GM18861 (cell line): Measurements from ENCODE around the gene MYO7A.

Source experiments
- ATAC-seq: cut with Tn5 transposase; IDR thresholded peaks from one replicate; pipeline ENCODE4 v1.9.1; 2021; ENCODE audit not compliant: unreplicated experiment

The MYO7A gene

DNA sequence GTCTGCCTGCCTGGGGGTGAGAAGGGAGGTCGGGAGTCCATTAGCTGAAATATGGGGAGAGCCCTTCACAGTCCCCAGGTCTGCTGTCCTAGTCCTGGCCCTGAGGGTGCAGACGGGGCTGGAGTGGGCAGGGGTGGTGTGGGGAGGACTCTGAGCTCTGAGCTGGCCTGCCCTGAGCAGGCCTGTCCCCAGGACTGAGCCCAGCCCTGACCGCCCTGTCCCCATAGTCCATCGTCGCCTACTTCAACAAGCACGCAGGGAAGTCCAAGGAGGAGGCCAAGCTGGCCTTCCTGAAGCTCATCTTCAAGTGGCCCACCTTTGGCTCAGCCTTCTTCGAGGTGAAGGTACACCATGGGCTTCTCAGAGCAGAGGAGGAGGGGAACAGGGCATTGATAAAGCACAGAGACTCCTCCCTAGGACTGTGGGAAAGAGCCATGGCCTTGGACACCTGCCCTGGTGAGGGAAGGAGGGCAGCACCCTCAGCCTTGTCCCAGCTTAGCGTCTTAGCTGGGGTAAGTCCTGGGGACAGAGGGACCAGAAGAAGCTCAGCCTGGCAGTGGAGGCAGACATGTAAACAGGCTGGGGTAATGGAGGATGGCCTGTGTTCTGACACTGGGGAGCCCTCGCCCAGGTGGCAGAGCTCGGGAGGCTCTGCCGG is 83.7 kb downstream of the MYO7A start:
- no peak for ATAC-seq

DNA sequence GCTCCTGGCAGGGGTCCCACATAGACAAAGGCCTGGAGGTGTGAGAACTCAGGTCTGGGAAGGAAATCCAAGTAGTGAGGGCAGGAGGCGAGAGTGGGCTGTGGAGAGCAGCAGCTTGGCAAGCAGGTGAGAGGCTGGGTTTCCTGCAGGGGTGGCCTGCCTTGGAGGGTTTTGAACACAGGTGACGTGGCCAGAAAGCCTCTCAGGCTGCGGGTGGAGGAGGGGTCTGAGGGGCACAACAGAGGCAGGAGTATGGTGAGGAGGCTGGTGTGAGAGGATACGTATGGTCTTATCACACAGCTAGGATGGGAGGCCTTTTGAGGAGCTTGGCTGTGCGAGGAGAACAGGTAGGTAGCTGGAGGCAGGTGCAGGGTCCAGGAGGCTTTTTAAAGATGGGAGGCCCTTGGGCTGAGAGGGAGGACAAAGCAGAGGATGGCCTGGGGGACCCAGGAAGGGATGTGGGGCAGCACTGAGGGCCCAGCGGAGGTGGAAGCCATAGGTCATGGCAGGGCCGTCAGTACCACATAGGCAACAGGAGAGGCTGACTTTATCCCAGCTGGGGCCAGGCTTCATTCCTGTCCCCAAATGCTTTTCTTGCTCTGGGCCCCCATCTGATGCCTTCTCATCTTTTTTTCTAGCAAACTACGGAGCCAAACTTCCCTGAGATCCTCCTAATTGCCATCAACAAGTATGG is 84.4 kb downstream of the MYO7A start:
- no peak for ATAC-seq

DNA sequence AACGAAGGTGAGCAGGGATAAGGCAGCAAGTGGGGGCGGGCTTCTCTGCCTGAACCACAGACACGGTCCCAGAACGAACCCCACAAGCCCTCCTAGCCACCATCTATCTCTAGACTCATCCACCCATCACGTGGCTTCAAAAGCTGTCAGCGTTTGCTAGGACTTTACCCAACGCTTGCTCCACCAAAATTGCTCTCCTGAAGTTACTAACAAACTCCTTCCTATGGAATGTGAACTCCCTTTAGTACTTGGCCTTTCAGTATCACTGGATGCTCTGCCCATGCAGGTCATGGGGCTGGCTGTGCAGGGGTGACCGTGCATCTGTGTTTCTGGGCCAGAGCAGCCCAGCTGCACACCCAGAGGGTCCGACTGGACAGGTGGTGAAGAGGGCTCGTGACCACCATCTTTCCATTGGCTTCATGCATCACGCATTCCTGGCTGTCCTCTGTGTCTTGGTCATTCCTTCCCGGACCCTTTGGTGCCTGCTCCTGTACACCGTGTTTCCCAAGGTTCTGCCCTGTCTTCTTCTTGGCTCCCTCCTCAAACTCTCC is 85.1 kb downstream of the MYO7A start:
- no peak for ATAC-seq

DNA sequence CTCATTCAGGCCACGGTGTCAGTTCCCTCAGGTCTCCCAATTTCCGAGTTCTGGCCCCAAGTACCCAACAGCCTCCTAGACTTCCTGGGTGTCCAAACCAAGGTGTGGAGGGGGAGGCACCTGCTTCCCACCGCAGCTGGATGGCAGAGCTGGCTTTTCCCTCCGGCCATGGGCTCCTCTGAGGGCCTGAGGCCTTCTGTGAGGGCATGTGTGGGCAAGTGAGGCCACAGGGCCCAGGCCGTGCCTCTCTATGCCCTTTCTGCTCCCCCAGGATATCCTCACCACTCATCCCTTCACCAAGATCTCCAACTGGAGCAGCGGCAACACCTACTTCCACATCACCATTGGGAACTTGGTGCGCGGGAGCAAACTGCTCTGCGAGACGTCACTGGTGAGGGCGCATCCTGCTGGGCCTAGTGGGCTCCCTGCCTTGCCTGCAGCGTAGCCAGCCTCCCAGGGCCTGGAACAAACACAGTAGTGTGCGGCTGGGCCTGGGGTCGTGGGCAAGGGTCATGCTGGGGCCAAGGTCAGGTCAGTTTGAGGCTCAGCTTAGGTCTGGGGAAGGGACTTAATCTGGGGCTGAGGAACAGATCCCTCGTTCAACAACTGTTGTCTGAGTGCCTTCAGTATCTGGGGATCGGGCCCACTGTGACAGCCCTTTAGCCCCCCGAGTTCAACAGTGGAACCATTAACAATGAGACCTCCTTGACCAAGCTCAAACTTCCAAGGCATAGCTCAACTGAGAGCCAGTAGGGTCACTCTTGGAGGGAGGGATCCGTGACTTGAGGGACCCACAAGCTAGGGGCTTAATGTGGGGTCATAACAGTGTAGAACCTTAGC is 85.8 kb downstream of the MYO7A start:
- ATAC-seq, result no peak

DNA sequence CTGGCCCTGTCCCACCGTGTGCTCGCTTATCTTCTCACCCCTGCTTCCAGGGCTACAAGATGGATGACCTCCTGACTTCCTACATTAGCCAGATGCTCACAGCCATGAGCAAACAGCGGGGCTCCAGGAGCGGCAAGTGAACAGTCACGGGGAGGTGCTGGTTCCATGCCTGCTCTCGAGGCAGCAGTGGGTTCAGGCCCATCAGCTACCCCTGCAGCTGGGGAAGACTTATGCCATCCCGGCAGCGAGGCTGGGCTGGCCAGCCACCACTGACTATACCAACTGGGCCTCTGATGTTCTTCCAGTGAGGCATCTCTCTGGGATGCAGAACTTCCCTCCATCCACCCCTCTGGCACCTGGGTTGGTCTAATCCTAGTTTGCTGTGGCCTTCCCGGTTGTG is 86.5 kb downstream of the MYO7A start:
- no peak for ATAC-seq

DNA sequence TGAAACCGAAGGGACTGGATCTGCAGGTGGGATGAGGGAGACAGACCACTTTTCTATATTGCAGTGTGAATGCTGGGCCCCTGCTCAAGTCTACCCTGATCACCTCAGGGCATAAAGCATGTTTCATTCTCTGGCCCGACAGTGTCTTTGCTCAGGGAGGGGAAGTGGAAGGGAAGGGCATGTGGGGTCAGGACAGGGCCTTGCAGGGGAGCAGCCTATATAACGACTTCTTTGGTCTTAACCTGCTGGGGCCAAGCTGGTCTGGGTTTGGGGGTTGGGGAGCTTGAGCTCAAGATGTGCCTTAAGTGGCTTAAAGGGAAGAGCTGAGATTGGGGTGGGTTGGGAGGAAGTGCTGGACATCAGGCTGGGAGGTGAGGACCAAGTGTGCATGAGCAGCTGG is 87.1 kb downstream of the MYO7A start:
- no peak for ATAC-seq

DNA sequence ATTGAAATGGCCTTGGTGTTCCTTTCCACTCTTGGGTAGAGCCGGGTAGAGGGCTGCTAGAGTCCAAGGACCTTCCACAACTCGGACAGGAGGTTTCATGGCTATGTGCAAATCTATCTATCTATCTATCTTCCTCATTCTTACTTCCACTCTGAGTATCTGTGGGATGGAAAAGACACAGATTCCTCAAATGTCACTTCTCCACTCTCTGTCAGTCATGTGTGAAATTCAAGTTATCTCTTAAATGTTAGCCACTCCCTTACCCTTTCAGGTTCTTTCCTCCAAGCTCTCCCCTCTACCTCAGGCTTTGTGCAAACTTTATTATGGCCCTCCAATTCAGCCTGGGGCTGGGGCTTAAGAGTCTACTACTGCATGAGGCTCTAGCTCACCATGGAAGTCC is 89.1 kb downstream of the MYO7A start:
- ATAC-seq, result no peak

DNA sequence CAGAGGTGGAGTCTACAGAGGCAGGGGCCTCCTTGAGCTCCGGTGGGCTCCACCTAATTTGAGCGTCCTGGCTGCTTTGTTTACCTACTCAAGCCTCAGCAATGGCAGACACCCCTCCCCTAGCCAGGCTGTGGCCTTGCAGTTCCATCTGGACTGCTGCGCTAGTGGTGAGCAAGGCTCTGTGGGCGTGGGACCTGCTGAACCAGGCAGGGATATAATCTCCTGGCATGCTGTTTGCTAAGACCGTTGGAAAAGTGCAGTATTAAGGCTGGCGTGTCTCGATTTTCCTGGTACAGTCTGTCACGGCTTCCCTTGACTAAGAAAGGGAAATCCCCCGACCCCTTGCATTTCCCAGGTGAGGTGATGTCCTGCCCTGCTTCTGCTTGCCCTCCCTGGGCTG is 95.8 kb downstream of the MYO7A start:
- ATAC-seq, result no peak

DNA sequence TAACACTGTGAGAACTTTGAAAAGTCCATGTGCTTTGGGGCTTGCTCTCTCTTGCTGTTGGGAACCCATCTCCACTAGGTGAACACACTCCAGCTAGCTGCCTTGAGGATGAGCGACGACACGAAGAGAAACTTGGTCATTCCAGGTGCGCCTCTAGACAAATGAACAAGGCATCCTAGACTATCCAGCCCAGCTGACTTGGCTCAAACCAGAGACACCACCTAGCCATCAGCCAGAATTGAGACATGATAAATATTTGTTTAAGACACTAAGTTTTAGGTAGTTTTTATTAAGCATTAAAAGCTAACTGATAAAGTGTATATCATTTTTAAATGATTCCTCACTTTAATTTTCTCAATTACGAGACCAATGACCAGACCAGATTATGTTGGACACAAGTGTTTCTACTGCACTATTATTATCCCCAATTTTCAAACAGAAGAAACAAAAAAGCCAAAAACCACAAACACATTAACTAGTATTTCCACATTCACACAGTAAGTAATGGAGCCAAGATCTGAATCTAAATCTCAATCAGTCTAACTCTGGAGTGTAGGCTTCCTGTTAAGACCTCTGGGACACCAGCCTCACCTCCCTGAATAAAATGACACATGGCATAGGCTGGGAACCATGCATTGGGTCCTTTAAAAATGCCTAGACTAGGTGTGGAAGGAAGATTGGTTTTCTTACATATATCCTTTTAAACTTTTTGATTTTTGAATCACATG is 103.0 kb downstream of the MYO7A start:
- no peak for ATAC-seq

DNA sequence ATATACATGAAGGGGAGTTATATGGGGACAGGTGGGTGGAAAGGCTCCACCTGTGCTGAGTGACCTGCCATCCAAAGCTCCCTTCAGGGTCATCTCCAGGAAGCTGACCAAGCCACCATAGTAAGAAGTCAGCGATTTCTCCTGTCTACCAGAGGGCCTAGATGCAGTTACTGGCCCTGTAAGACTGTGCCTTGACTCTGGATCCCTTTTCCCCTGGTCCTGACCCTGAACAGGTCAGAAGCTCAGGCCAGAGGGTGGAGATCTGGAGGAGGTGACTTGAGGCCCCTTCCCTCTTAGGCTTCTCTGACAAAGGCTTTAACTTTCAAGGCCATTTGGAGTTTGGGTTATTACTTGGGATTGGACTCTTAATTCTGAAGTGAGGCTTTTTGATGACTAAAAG is 103.8 kb downstream of the MYO7A start:
- no peak for ATAC-seq

DNA sequence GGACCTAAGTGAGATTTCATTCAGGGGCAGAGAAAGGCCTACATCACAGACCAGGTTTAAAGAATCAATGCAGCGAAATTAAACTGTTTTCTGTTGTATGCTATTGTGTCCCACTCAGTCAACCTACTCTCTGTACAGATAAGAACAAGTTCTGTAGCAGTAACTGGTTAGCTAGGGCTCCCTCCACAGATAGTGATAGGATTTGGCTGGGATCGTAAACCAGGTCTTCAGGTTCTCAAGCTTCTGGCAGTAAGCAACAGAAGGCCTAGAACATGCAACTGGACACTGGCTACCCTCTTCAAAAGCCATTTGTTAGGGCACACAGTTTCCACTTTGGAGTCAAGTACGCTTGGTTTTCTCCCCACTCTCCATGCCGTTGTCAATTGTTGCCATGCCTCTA is 104.2 kb downstream of the MYO7A start:
- no peak for ATAC-seq

DNA sequence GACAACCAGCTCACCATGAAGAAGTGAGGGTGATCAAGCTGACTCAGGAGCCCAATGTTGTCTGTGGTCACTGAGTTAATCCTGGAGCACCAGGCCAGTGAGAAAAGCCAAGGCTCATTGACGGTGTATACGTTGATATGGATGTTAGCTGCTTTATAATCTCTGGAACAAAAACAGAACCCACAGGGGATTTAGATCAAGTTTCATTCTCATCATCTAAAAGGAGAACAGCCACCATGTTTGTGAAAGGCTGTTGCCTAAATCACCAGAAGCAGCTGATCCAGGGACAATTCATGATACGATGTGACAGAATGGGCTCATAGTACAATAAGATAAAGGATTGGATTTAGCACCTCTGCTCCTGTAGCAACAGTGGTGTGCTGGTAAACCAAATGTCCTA is 105.0 kb downstream of the MYO7A start:
- ATAC-seq, result no peak

DNA sequence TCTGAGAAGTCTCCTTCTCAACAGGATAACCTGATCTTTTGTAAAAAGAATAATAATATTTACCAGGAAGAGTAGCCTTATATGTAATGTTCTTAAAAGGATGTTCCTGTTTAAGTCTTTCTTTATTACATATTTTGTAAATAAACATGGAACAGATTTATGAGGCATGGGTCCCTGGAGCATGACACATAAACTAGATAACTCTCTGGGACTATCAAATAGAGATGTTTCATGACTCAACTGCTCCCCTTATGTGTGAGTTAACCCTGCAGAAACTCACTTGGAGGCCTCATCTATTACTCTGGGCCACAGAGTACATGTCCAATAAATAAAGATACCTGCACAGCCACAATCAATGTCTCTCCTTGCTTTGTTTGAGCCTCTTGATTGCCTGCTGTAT is 108.9 kb downstream of the MYO7A start:
- no peak for ATAC-seq

DNA sequence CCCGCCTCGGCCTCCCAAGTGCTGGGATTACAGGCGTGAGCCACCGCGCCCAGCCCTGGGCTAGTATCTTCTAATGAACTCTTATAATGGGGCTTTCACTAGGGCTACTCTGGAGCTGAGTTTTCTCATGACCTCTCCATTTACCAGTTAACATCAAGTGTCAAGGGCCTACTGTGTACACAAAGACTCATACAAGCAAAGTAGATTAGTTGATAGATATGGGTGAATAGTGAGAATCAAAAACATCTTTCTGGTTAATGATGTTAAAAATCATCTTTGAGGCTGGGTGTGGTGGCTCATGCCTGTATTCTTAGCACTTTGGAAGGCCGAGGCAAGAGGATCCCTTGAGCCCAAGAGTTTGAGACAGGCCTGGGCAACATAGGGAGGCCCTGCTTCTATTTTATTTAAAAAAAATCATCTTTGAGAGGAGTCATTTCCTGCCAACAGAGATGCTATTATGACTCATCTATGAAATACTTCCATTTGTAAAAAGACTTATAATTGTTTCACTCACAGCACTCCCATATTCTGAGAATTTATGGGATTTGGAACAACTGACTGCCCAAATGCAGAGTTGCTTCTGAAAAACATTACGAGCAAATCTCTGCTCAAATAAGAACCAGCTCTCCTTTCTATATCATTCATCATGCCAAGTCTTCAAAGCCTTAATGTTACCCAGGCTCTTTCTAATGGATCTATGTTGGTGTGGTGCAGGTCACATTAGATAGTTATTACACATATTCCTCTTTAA is 116.4 kb downstream of the MYO7A start:
- no peak for ATAC-seq

DNA sequence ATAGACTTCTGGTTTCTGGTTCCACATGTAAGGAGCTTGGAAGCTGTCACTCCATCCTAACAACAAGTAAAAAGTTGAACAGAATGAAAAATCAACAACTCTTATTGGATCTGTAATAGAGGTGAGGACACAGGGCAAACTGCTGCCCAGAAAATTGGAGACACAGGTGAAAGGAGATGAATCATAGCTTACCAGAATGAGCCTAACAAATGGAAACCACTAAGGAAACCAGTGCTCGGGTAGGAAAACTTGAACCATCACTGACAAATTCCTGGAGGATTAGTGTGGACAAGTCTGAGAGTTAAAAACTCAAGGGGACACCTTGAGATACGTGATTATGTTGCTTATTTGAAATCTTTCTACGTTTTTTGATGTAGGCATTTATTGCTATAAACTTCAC is 121.4 kb downstream of the MYO7A start:
- ATAC-seq, result no peak

DNA sequence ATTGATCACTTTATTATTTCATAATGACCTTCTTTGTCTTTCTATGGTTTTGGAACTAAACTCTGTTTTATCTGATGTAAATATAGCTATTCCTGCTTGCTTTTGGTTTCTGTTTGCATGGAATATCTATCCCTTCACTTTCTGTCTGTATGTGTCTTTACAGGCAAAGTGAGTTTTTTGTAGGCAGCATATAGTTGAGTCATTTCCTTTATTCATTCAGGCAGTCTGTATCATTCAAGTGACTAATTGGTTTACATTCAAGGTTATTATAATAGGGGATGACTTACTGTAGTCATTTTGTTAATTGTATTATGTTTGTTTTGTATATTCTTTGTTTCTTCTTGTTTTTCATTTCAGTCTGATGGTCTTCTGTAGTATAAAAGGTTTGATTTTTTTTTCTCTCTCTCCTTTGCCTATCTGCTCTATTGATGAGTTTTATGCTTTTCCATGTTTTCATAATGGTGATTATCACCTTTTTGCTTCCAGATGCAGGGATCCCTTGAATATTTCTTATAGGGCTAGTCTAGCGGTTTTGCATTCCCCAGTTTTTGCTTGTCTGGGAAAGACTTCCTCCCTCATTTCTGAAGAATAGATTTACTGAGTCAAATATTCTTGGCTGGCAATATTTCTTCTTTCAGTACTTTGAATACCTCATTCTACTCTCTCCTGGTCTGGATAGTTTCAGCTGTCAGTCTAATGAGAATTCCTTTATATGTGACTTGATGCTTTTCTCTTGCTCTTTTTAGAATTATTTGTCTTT is 123.0 kb downstream of the MYO7A start:
- ATAC-seq, result no peak

DNA sequence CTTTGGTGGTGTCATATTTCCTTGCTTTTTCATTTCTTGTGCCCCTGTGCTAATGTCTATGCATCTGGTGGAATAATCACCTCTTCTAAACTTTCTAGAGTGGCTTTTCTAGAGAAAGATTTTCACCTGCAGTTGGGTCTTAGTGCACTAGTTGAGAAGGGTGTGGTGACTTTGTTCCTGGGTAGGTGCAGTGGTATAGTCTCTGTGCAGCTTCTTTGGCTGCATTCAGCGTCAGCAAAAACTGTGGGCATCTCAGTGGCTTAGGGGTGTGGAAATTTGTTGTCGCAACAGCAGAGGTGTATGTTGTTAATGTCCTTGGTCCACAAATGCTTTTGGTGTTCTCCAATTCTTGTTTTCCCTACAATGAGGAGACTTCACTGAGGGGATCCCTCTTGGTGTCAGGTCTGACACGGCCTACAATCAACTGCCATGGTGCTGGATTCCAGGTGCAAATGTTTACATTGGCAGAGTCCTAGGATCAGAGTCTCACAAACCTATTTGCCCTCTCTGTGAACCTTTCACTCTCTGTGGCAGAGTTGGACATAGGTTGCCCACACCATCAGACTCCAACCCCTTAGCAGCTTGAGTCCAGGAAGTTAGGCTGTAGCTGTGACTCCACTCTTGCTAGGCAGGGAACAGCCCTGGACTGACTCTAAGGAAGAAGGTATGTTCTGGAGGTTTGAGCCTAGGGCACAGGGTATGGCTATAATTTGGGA is 124.7 kb downstream of the MYO7A start:
- no peak for ATAC-seq

DNA sequence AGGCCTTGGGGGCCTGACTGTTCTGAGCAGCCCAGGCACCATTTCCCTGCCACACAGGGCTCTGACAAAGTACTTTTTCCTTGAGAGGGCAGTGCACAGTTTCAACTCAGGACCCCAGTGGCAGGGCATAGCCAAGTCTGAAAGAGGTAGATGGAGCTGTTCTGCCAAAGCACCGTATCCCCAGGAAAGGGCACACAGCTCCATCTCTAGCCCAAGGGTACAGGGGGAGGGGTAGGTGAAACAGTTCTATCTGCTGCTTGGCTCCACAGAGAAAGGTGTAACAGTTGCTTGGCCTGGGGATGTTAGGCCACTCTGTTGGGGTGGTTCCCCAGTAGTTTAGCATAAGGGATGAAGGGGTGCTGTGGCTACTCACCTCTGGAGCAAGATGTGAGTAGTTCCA is 125.6 kb downstream of the MYO7A start:
- no peak for ATAC-seq

DNA sequence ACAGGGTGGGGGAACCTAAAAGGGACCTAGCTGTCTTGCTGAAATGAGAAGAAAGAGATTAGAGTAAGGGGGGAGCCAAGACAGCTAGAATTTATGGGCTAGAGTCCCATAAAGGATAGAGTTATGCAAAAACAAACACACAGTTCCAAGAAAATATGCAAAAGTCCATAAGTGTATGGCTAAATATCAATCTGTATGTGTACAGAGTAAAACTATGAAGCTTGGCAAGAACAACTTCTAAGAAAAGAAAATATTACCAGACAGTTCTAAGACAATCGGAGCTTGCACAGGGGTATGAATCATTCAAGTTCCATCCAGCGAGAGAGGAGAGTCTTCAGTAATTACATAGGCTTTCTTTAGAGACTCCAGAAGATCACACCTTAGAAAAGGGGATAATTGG is 131.6 kb downstream of the MYO7A start:
- ATAC-seq, result no peak
